Measurements from ENCODE around the gene TAF15.

The TAF15 gene

DNA sequence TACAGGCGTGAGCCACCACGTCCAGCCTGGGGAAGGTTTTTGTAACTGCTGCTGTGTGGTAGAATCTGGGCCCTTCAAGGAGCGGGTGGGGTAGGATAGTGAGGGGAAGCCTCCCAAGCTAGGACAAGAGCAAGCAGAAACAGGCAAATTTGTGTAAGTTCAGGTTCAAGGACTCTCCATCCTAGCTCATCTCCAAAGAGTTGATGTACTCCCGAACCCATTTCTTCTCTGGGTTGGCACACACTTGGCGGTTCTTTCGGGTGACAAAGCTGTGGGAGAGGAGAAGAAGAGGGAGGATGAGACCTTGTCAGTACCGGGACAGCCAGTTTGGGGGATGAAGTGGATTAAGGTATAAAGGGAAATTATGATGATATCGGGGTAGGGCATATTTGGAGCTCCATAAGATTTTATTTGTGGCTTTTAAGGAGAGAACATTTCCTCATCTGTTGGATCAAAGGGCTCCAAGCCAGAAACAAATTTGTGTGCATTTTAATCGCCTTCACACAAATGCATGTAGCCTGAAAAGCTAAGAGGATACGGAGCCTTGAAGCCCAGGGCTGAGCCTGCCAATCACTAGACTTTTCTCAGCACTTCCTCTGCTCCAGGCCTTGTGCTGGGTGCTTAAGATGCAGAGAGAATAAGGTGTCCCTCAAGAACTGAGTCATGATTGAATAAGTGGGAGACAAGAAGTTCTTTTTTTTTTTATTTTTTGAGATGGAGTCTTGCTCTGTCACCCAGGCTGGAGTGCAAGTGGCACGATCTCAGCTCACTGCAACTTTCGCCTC is 63.1 kb downstream of the TAF15 start:
- no peak for DNase-seq (ENCODE audit: low spot score)

- no peak for DNase-seq (ENCODE audit: low spot score)
Observed at GRCh38 chr17:35875072-35875799, 66.0 kb downstream of the TAF15 start.

DNA sequence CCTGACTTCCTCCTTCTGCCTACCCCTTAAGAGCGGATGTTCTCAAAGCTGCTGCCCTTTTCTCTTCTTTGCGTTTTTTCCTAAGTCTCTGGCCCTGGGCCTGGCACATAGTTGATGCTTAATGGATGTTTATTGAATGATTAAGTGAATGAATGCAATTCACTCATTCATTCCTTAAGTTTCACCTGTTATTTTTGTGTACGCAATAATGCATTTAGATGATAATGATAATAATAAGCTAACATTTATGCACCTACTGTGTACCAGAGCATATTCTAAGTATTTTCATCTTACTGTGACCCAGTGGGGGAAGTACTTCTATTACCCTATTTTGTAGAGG is 66.5 kb downstream of the TAF15 start:
- no peak for DNase-seq (ENCODE audit: low spot score)

DNA sequence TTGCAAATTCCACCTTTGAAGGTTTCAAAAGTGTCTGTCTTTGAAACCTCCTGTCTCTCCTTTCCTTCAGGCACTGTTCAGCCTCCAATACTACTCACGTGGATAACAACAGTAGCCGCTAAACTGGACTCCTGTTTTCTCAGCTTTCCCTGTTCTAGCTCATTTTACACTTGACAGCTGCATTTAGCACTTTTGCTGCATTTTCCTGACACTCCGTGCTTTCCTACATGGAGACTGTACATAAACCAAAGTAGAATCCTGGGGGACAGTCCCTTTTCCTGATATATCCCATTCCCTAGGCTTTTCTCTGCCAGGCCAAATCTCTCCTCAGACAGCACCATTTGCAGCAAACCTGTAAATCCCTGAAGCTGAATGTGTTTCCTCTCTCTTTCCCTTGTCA is 67.2 kb downstream of the TAF15 start:
- DNase-seq (ENCODE audit: low spot score) = no peak

- no peak for DNase-seq (ENCODE audit: low spot score)
Observed at GRCh38 chr17:35877345-35878029, 68.2 kb downstream of the TAF15 start.

GRCh38 chr17:35878361-35878760 is 69.1 kb downstream of the TAF15 start:
- DNase-seq (ENCODE audit: low spot score) = no peak

GRCh38 chr17:35879773-35880654 is 70.7 kb downstream of the TAF15 start, which contains the start of gene CCL5:
Gene CCL5 (minus strand): TSS chr17:35880360.
- peak; percentile 92 for DNase-seq (ENCODE audit: low spot score)

GRCh38 chr17:35889241-35889640 is 80.0 kb downstream of the TAF15 start:
- DNase-seq (ENCODE audit: low spot score) = peak; percentile 72

DNA sequence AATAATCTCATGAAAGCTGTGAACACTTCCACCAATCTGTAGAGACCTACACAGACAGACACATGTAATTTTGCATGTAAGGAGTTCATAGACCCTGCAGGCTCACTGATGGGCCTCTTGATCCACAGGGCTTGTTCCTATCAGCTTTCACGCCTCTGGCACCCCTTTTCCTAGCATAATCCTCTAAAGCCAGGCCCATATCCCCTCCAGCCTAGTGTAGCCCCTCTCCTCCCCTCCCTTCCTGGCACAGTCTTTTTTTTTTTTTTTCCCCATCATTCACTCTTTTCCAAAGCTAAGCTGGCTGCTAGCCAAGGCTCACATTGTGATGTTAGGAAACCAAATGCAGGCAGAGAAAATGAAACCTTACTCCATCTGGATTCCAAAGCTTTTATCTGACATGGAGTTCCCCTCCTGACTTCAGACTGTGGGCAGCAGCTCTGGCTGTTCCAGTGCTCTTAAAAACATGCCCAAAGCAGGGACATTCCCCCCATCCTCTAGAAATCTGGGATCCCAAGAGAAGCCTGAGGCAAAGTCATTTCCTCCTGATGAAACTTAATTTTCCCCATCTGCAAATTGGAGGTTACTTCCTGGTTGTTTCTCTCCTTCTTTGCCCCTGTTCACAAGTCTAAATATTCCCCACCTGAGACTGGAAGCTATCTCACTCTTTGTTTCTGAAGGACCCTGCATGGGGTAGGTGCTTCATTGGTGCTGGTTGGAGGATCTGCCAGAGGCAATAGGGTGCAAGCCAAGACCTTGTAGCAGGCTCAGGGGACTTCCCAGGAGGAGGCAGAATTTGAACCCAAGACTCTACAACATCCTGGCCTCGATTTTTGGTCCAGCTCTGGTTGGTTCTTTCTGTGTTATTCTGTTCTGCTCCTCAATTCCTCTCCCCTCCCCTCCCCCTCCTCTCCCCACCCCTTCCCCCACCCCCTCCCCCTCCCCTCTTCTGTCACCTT is 80.8 kb downstream of the TAF15 start:
- DNase-seq (ENCODE audit: low spot score) = no peak

DNA sequence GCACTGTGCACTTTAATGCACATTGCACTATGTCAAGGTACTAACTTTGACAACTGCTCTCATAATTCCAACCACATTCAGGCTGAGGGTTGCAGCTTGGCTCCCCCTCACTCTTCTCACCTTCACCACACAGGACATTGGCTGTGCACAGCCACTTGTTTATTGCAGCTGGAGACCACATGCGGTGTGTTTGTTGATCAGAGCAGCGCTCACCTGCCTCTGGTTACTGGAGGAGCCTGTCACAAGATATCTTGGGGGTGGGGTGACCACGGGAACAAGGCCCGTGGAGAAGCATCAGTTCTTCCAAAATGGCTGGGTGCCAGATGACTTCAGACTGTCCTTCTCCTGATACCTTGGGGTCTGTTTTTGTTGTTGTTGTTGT is 81.5 kb downstream of the TAF15 start:
- peak; percentile 77 for DNase-seq (ENCODE audit: low spot score)

DNA sequence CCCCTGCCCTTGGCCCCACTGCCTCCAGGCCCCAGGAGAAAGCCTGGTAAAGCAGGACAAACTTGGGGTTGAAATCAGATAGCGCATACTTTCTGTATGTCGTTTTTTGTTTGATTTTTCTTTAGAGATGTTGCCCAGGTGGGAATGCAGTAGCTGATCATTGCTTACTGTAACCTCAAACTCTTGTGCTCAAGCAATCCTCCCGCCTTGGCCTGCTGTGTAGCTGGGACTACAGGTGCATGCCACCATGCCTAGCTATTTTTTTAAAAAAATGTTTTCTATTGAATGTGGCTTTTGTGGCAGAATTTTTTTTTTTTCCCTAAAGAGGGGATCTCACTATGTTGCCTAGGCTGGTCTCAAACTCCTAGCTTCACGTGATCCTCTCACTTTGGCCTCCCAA is 82.0 kb downstream of the TAF15 start:
- DNase-seq (ENCODE audit: low spot score) = no peak

- DNase-seq (ENCODE audit: low spot score) = peak; percentile 80
Observed at GRCh38 chr17:35892091-35893035, 83.1 kb downstream of the TAF15 start.

GRCh38 chr17:35893751-35894150 is 84.5 kb downstream of the TAF15 start:
- DNase-seq (ENCODE audit: low spot score) = no peak

- DNase-seq (ENCODE audit: low spot score) = no peak
Observed at GRCh38 chr17:35894206-35894605, 84.9 kb downstream of the TAF15 start.

GRCh38 chr17:35895636-35896587 is 86.6 kb downstream of the TAF15 start:
- peak; percentile 64 for DNase-seq (ENCODE audit: low spot score)
